ENCODE data around the gene FOXN1. TPM values are rescaled to one million over a fixed set of nuclear protein-coding genes. Genes with fewer than 3 reads are reported as not detected.

FOXN1 gene
- polyA plus RNA-seq, 3 donors = 0.01 to 0.03 TPM; not detected in 1

DNA sequence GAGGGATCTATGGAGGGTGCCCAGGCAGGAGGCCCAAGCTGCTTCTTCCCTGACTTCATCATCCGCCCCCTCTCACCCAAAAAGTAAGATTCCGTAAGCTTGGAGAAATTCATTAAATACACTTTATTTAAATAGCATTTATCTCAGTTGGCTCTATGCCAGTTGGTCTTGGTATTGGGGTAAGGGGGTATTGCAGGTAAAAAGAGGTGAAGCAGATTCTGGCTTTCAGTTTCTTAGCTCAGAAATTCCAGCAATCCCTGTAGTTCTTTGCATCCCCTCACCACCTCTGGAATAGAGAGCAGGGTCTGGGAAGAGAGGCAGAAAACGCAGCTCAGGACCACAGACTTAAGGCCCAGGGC is 71.3 kb downstream of the FOXN1 start:
- WGBS, 3 donors = 92 to 98% (median 92%) methylated on average over 3 of the region's 3 CpGs
- H3K27ac ChIP-seq (ENCODE audit: low read depth, low read length) = no peak overlapping the region

DNA sequence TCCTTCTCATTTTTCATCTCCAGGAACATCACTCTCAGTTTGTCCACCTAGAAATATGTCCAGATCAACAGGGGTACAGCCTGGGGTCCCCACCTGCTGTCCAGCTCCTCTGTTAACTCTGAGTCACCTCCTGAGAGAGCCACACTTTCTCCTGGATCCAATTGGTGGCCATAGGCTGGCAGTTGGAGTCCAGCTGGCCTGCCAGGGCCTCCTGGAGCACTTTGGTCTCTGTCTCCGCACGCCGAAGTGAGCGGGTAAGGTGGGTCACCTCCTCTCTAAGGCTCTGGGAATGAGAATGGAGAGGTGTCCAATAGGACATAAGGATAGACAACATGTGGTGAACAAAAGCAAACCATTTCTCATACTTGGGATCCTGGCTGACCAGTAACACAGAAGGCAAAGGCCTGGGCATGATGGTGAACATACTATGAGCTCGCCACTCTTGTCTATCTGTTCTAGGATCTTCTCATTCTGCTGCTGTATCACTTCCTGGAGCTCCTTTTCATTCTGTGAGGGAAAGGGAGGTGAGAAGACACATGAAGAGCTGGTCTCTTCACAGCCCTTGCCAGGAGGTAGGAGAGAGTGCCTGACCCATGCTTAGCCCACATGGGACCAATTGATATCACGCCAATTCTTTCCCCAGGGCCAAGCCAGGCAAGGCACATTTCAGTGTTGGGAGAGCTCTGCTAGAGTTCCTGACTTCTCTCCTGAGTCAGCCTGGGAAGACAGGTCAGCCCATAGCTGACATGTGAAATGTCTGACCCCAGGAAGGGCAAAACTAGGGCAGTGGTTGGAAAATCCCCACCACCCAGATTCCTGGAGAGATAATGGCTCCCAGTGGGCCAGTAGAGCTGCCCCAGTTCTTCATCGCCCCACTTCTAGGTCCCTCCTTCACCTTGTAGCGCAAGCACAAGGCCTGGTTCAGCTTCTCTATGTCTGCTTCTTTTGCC is 72.4 kb downstream of the FOXN1 start:
- 92 to 99% (median 96%) methylated on average over 8 of the region's 8 CpGs for WGBS, 3 donors
- no peak overlapping the region for H3K27ac ChIP-seq (ENCODE audit: low read depth, low read length)

DNA sequence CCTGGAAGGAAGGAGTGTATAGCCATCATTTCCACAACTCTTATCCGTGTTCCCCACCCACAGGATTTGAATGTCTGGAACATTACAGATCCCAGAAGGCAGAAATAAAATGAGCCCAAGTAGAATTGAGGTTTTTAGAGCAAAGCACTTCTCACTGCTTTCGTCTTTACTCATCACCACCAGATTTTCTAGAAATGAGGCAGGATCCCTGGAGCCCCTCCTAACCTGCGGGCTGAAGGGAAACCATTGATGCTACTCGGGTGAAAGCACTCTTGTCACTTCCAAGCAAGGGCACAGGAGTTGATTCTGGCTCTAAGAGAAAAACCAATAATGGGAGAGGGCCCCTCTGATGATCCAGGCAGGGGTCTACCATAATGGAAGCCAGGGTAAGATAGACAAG is 73.4 kb downstream of the FOXN1 start:
- WGBS, 3 donors = 85 to 92% (median 89%) methylated on average over 4 of the region's 4 CpGs
- H3K27ac ChIP-seq (ENCODE audit: low read depth, low read length) = no peak overlapping the region

DNA sequence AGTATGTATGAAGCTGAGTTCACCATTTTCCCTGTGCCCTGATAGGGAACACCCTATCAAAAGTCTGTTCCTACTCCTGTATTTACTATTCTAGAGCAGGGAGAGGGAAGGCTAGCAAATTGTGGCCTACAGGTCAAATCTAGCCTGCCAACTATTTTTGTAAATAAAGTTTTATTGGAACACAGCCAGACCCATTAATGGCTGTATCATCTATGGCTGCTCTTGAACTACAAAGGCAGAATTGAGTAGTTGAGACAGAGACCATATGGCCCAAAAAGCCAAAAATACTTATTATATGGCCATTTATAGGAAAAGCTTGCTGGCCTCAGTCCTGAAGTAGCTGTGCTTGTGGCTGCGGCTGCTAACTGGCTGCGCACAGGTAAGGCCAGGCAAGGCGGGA is 74.8 kb downstream of the FOXN1 start:
- WGBS, 3 donors = 94 to 100% (median 97%) methylated on average over 3 of the region's 3 CpGs
- no peak overlapping the region for H3K27ac ChIP-seq (ENCODE audit: low read depth, low read length)

DNA sequence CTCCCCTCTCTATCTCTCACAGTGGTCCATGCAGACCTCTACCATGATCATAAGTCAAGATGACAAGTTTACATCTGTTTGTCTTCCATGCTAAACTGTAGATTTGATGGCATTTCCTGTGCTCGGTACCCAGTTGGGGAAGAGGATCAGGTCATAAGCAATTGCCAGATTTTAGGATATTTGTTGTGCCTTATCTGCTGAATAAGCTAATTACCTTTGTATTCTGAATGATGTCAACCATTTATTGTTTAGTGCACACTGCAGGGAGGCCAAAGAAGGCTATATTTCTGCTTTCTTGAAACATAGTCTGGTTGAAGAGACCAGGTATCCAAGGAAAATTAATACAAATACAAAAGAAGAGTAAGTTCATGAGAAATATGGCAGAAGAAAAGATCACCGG is 76.4 kb downstream of the FOXN1 start:
- WGBS, 3 donors = 96 to 98% (median 97%) methylated on average over 2 of the region's 2 CpGs

DNA sequence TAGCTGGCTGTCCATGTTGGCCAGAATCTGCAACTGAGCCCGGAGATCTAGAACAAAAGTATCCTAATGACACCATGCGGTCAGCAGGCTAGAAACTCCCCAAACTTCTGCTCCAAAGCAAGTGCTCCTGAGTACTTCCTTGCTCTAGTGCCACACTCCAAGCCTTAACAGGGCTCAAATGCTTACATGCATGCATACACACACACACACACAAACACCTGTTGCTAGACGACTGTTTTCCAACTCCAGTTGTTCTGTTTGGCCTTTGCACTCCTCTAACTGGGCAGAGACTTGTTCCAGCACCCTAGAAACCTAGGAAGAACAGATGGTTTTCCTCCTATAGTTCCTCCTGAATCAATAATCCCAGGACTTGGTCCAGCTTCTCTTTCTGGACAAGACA is 78.3 kb downstream of the FOXN1 start:
- WGBS, 3 donors = 73 to 96% (median 83%) methylated on average over 3 of the region's 3 CpGs
- H3K27ac ChIP-seq (ENCODE audit: low read depth, low read length) = no peak overlapping the region

More for the DNA sequence above, 76.4 kb downstream of the FOXN1 start:
- H3K27ac ChIP-seq (ENCODE audit: low read depth, low read length) = no peak overlapping the region

DNA sequence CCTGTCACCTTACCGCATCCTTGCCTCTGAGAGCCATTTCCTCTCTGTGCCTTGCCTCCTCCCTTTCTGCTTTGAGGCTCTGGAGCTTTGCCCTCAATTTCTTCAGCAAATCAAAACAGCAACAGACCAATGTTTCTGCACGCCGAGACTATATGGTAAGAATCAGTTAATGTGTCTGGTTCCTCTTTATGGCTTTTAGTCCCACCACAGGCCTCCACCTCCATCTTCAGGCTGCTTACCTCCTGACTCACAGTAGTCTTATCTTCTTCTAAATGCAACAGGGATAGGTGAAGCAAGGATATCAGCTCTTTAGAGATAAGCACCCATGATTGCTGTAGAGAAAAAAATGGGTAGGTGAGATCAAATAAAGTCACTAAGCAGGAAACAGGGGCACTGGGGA is 79.7 kb downstream of the FOXN1 start:
- 73 to 96% (median 87%) methylated on average over 3 of the region's 3 CpGs for WGBS, 3 donors
- H3K27ac ChIP-seq (ENCODE audit: low read depth, low read length) = no peak overlapping the region

Other genes starting within 250 kb of the FOXN1 start
- 10 to 100 TPM in 1 of 3 donors, 1 to 10 TPM in 2; 3.6 to 56.1 (median 4.9) TPM for gene TMEM97, start 187.1 kb upstream of the FOXN1 start, polyA plus RNA-seq
- gene IFT20, start 170.9 kb upstream of the FOXN1 start, polyA plus RNA-seq = 10 to 100 TPM; 27.9 to 67.0 (median 66.0) TPM
- 10 to 100 TPM; 18.1 to 38.0 (median 22.9) TPM for gene TNFAIP1, start 170.6 kb upstream of the FOXN1 start, polyA plus RNA-seq
- 10 to 100 TPM; 55.1 to 89.6 (median 58.5) TPM for gene POLDIP2, start 148.8 kb upstream of the FOXN1 start, polyA plus RNA-seq
- gene SEBOX, start 141.1 kb upstream of the FOXN1 start, polyA plus RNA-seq = not detected
- gene VTN, start 136.0 kb upstream of the FOXN1 start, polyA plus RNA-seq = 1 to 10 TPM; 2.1 to 6.9 (median 2.1) TPM
- gene SARM1, start 134.7 kb upstream of the FOXN1 start, polyA plus RNA-seq = 10 to 100 TPM in 1 of 3 donors, 1 to 10 TPM in 2; 3.7 to 13.1 (median 9.8) TPM
- gene SLC46A1, start 100.1 kb upstream of the FOXN1 start, polyA plus RNA-seq = 1 to 10 TPM; 1.2 to 5.3 (median 3.9) TPM
- gene SLC13A2, start 32.7 kb upstream of the FOXN1 start, polyA plus RNA-seq = under 1 TPM in 2 of 3 donors, not detected in 1; 0.03 to 0.09 TPM
- gene UNC119, start 46.3 kb downstream of the FOXN1 start, polyA plus RNA-seq = 10 to 100 TPM; 12.5 to 16.6 (median 15.0) TPM
- 10 to 100 TPM; 18.9 to 60.3 (median 24.8) TPM for gene PIGS, start 65.2 kb downstream of the FOXN1 start, polyA plus RNA-seq
- 10 to 100 TPM in 2 of 3 donors, 1 to 10 TPM in 1; 5.4 to 59.0 (median 23.8) TPM for gene ALDOC, start 70.5 kb downstream of the FOXN1 start, polyA plus RNA-seq
- 1 to 10 TPM; 1.5 to 3.3 (median 2.9) TPM for gene SPAG5, start 92.7 kb downstream of the FOXN1 start, polyA plus RNA-seq
- gene RSKR, start 107.8 kb downstream of the FOXN1 start, polyA plus RNA-seq = 1 to 10 TPM; 1.8 to 3.3 (median 2.9) TPM
- 10 to 100 TPM; 19.6 to 42.6 (median 33.7) TPM for gene BLTP2, start 138.8 kb downstream of the FOXN1 start, polyA plus RNA-seq
- 10 to 100 TPM; 31.0 to 45.5 (median 40.4) TPM for gene SDF2, start 155.6 kb downstream of the FOXN1 start, polyA plus RNA-seq
- gene SUPT6H, start 155.9 kb downstream of the FOXN1 start, polyA plus RNA-seq = 10 to 100 TPM; 16.3 to 33.9 (median 33.6) TPM
- 1 to 10 TPM in 2 of 3 donors, under 1 TPM in 1; 0.35 to 2.9 (median 1.2) TPM for gene PROCA1, start 205.5 kb downstream of the FOXN1 start, polyA plus RNA-seq
- 100 to 1,000 TPM in 1 of 3 donors, 10 to 100 TPM in 1, 1 to 10 TPM in 1; 7.9 to 125 (median 38.3) TPM for gene RAB34, start 211.5 kb downstream of the FOXN1 start, polyA plus RNA-seq
- gene RPL23A, start 213.6 kb downstream of the FOXN1 start, polyA plus RNA-seq = 1,000 to 10,000 TPM in 2 of 3 donors, 100 to 1,000 TPM in 1; 866 to 1,848 (median 1,584) TPM
- gene TLCD1, start 219.9 kb downstream of the FOXN1 start, polyA plus RNA-seq = 10 to 100 TPM in 1 of 3 donors, 1 to 10 TPM in 2; 2.4 to 11.7 (median 5.4) TPM
- gene NEK8, start 222.4 kb downstream of the FOXN1 start, polyA plus RNA-seq = 1 to 10 TPM; 1.8 to 2.7 (median 1.9) TPM
- 10 to 100 TPM; 10.9 to 22.7 (median 19.5) TPM for gene TRAF4, start 237.7 kb downstream of the FOXN1 start, polyA plus RNA-seq

Measured in adipose tissue (tissue), 3 donors.